Measurements from ENCODE around the gene CNTN5.

GRCh38 chr11:99593197-99593596 is 572.4 kb downstream of the CNTN5 start:
- TF ChIP-seq CTCF (optimal IDR thresholded peaks at IDR 0.05 in 1 of 3, IDR thresholded peaks at IDR 0.05 in 1 of 3, conservative IDR thresholded peaks at IDR 0.05 in 1 of 3; ENCODE audit: extremely low read depth in 1 of 3, insufficient read depth in 2 of 3, low read length in 3 of 3) (no peak), EZH2 (IDR thresholded peaks at IDR 0.05; ENCODE audit: low read length) (no peak)
